OCI-LY7 (cell line): ENCODE data around the gene MID1. TPM values are rescaled to one million over a fixed set of nuclear protein-coding genes. Genes with fewer than 3 reads are reported as not detected.

Source experiments
- BruUV-seq: library from RNA; stranded (reverse); fragments of 400-500 nt; replicated peaks from 2 replicates; lab custom pipeline; 2021; lab: Mats Ljungman, UMichigan
- CTCF ChIA-PET: fragments of 300-600 bp; sonication (Branson Sonifier 250); formaldehyde crosslinking; loops from one replicate; lab custom pipeline; 2022; ENCODE audit warnings: antibody characterized with exemption; ENCODE audit not compliant: unreplicated experiment; lab: Charles Lee
- POLR2A ChIA-PET: fragments of 300-600 bp; sonication (Branson Sonifier 250); formaldehyde crosslinking; loops from one replicate; lab custom pipeline; 2022; ENCODE audit warnings: antibody characterized with exemption; lab: Charles Lee
- DNase-seq: peaks from one replicate; pipeline ENCODE4 v3.0.0-alpha.2; 2015; ENCODE audit warnings: low spot score
- H2AFZ ChIP-seq: fragments of 200-600 bp; sonication (generic), shearing (Covaris generic); 2 replicates; pipeline ENCODE4 v1.6.1; 2014; ENCODE audit warnings: mild to moderate bottlenecking, antibody characterized with exemption, low read length, moderate library complexity
- H3K27ac ChIP-seq: fragments of 200-600 bp; sonication (generic); 2 replicates; pipeline ENCODE4 v1.5.1; 2014; ENCODE audit warnings: mixed run types, low read depth, mild to moderate bottlenecking, moderate library complexity, low read length, inconsistent platforms; ENCODE audit not compliant: poor library complexity, severe bottlenecking
- H3K36me3 ChIP-seq: fragments of 200-600 bp; sonication (generic); 2 replicates; pipeline ENCODE4 v1.6.1; 2014; ENCODE audit warnings: mild to moderate bottlenecking, antibody characterized with exemption, low read length, moderate library complexity, mixed read lengths; ENCODE audit not compliant: insufficient read depth
- H3K4me1 ChIP-seq: fragments of 200-600 bp; sonication (generic); 2 replicates; pipeline ENCODE4 v1.5.1; 2014; ENCODE audit warnings: mild to moderate bottlenecking, low read length; ENCODE audit not compliant: insufficient read depth, poor library complexity, severe bottlenecking
- H3K4me2 ChIP-seq: fragments of 200-600 bp; sonication (generic); 2 replicates; pipeline ENCODE4 v1.6.1; 2014; ENCODE audit warnings: mild to moderate bottlenecking, low read length
- H3K4me3 ChIP-seq: fragments of 200-600 bp; sonication (generic); 2 replicates; pipeline ENCODE4 v1.5.1; 2014; ENCODE audit warnings: mild to moderate bottlenecking, low read depth, low read length; ENCODE audit not compliant: poor library complexity, severe bottlenecking
- H3K79me2 ChIP-seq: fragments of 200-600 bp; sonication (generic); 2 replicates; pipeline ENCODE4 v1.6.1; 2016; ENCODE audit warnings: low read depth, mild to moderate bottlenecking, low read length, moderate library complexity, mixed read lengths; ENCODE audit not compliant: insufficient read depth
- H3K9me2 ChIP-seq: fragments of 200-600 bp; sonication (generic); 2 replicates; pipeline ENCODE4 v1.6.1; 2016; ENCODE audit warnings: mild to moderate bottlenecking, low read length, mixed read lengths; ENCODE audit not compliant: insufficient read depth
- H3K9me3 ChIP-seq: fragments of 200-600 bp; sonication (generic); 2 replicates; pipeline ENCODE4 v1.6.1; 2014; ENCODE audit warnings: mild to moderate bottlenecking, mixed run types, low read length, mixed read lengths
- H4K20me1 ChIP-seq: fragments of 200-600 bp; sonication (generic); 2 replicates; pipeline ENCODE4 v1.6.1; 2014; ENCODE audit warnings: mild to moderate bottlenecking, antibody characterized with exemption, low read length, moderate library complexity, mixed read lengths; ENCODE audit not compliant: insufficient read depth
- CTCF ChIP-seq: fragments of 200-600 bp; sonication (generic); conservative IDR thresholded peaks from 2 replicates; pipeline ENCODE4 v1.5.1; 2014; ENCODE audit warnings: mild to moderate bottlenecking, antibody characterized with exemption, low read length, moderate library complexity, mixed read lengths
- EZH2phosphoT487 ChIP-seq: fragments of 200-600 bp; sonication (generic); IDR thresholded peaks from 2 replicates; pipeline ENCODE4 v1.6.1; 2018; ENCODE audit warnings: low read depth, borderline replicate concordance, mild to moderate bottlenecking, mixed run types, antibody characterized with exemption, low read length, moderate library complexity, mixed read lengths
- intact Hi-C: fragments of 100-400 bp; cut with micrococcal nuclease; formaldehyde crosslinking; loops from one replicate; pipeline ENCODE4 v1.10.0; 2022; ENCODE audit not compliant: unreplicated experiment
- total RNA-seq, 2 experiments: library from RNA; depleted of rRNA in 1 of 2; stranded (reverse); fragments of >200 nt in 1 of 2; shearing (Covaris generic) in 1 of 2; gene quantifications; 2 replicates each; pipeline ENCODE4 v1.2.3, GENCODE V29; 2014 to 2022

MID1 gene
- total RNA-seq, 2 experiments from 2014 or later = 0.76 to 1.0 TPM

- intact Hi-C loops = no loop called here
- TF ChIP-seq CTCF = no peak
- TF ChIP-seq EZH2phosphoT487 = no peak
- Histone ChIP-seq H3K4me2 (no peak overlapping the region), H3K9me2 (no peaks in the 10 kb centered on the region), H2AFZ (no peak overlapping the region), H3K36me3 (no peaks in the 10 kb centered on the region), H3K4me1 (no peaks in the 10 kb centered on the region), H3K27ac (no peak overlapping the region), H4K20me1 (no peaks in the 10 kb centered on the region), H3K79me2 (no peaks in the 10 kb centered on the region), H3K4me3 (no peak overlapping the region), H3K9me3 (no peaks in the 10 kb centered on the region)
- BruUV-seq = no TSS peak
- ChIA-PET CTCF (no interaction called here), POLR2A (no interaction called here)
- no peak for DNase-seq
Observed at GRCh38 chrX:10656214-10656613, 35.8 kb upstream of the MID1 start.

GRCh38 chrX:10654960-10655359 lies 34.6 kb upstream of the MID1 start:
- Histone ChIP-seq H3K27ac (no peak overlapping the region), H3K79me2 (no peaks in the 10 kb centered on the region), H3K4me2 (no peak overlapping the region), H4K20me1 (no peaks in the 10 kb centered on the region), H3K9me2 (no peaks in the 10 kb centered on the region), H3K36me3 (no peaks in the 10 kb centered on the region), H2AFZ (no peak overlapping the region), H3K9me3 (no peaks in the 10 kb centered on the region), H3K4me3 (no peak overlapping the region), H3K4me1 (no peaks in the 10 kb centered on the region)
- CTCF ChIA-PET = no interaction called here
- TF ChIP-seq EZH2phosphoT487 = no peak
- BruUV-seq = no TSS peak
- POLR2A ChIA-PET = no interaction called here
- no peak for DNase-seq
- intact Hi-C loops = no loop called here

- Histone ChIP-seq H3K4me3 (no peak overlapping the region), H3K9me2 (no peaks in the 10 kb centered on the region), H4K20me1 (no peaks in the 10 kb centered on the region), H2AFZ (no peak overlapping the region), H3K9me3 (no peaks in the 10 kb centered on the region), H3K27ac (no peak overlapping the region), H3K4me2 (no peak overlapping the region), H3K4me1 (no peaks in the 10 kb centered on the region), H3K36me3 (no peaks in the 10 kb centered on the region), H3K79me2 (no peaks in the 10 kb centered on the region)
- TF ChIP-seq EZH2phosphoT487 = no peak
- TF ChIP-seq CTCF = no peak
- ChIA-PET POLR2A (no interaction called here), CTCF (no interaction called here)
- no peak for DNase-seq
- BruUV-seq = no TSS peak
- intact Hi-C loops = no loop called here
Observed at GRCh38 chrX:10653302-10653701, 32.9 kb upstream of the MID1 start.
